SU-DHL-6 (cell line): ENCODE data around the gene MARVELD3.

ENCODE experiments used
- H2AFZ ChIP-seq: fragments of 200-600 bp; sonication (generic); 2 replicates; pipeline ENCODE4 v1.6.1; 2014; ENCODE audit warnings: low read depth, mild to moderate bottlenecking, moderate library complexity, mixed read lengths, antibody characterized with exemption, low read length; ENCODE audit not compliant: severe bottlenecking
- H3F3A ChIP-seq: fragments of 200-600 bp; shearing (Covaris generic); 2 replicates; pipeline ENCODE4 v1.6.0; 2016; ENCODE audit warnings: antibody characterized with exemption, mild to moderate bottlenecking; ENCODE audit not compliant: insufficient read depth
- H3K27ac ChIP-seq: fragments of 200-600 bp; sonication (generic); 2 replicates; pipeline ENCODE4 v1.5.1; 2016; ENCODE audit warnings: low read depth, mild to moderate bottlenecking, low read length, moderate library complexity, mixed read lengths
- H3K27me3 ChIP-seq: fragments of 200-600 bp; sonication (generic), shearing (Covaris generic); 2 replicates; pipeline ENCODE4 v1.6.0; 2014; ENCODE audit warnings: mild to moderate bottlenecking, low read length
- H3K36me3 ChIP-seq: fragments of 200-600 bp; sonication (generic); 2 replicates; pipeline ENCODE4 v1.6.1; 2014; ENCODE audit warnings: mild to moderate bottlenecking, low read length, mixed read lengths
- H3K4me2 ChIP-seq: fragments of 300-600, 200-600 bp; shearing (Covaris generic), sonication (generic); 2 replicates; pipeline ENCODE4 v1.6.0; 2014; ENCODE audit warnings: low read length, low read depth, mild to moderate bottlenecking; ENCODE audit not compliant: poor library complexity, severe bottlenecking
- H3K4me3 ChIP-seq: fragments of 200-600 bp; sonication (generic); 2 replicates; pipeline ENCODE4 v1.5.1; 2014; ENCODE audit warnings: antibody characterized with exemption, low read length, mild to moderate bottlenecking, mixed read lengths; ENCODE audit not compliant: insufficient read depth, poor library complexity, severe bottlenecking
- H3K79me2 ChIP-seq: fragments of 200-600 bp; sonication (generic); 2 replicates; pipeline ENCODE4 v1.6.1; 2014; ENCODE audit warnings: mild to moderate bottlenecking, low read length, moderate library complexity; ENCODE audit not compliant: insufficient read depth
- H3K9ac ChIP-seq: fragments of 200-600 bp; sonication (generic); 2 replicates; pipeline ENCODE4 v1.7.0; 2014; ENCODE audit warnings: mild to moderate bottlenecking, low read length
- H3K9me2 ChIP-seq: fragments of 200-600 bp; sonication (generic); replicated peaks from 2 replicates; pipeline ENCODE4 v1.6.1; 2014; ENCODE audit warnings: low read length; ENCODE audit not compliant: insufficient read depth
- H3K9me3 ChIP-seq: fragments of 200-600 bp; sonication (generic); 2 replicates; pipeline ENCODE4 v1.6.1; 2014; ENCODE audit warnings: low read length, mixed read lengths; ENCODE audit not compliant: insufficient read depth
- H4K20me1 ChIP-seq: fragments of 200-600 bp; sonication (generic); 2 replicates; pipeline ENCODE4 v1.6.1; 2014; ENCODE audit warnings: low read depth, mild to moderate bottlenecking, antibody characterized with exemption, low read length, moderate library complexity, mixed read lengths
- EZH2phosphoT487 ChIP-seq: fragments of 200-600 bp; sonication (generic), shearing (Covaris generic); conservative IDR thresholded peaks from 2 replicates; pipeline ENCODE4 v1.6.1; 2018; ENCODE audit warnings: mild to moderate bottlenecking, antibody characterized with exemption, low read length, moderate library complexity, mixed read lengths
- TF ChIP-seq, protein P1 (sequence below): fragments of 200-600 bp; sonication (generic); IDR thresholded peaks from one replicate; pipeline ENCODE4 v1.5.1; 2017; ENCODE audit warnings: antibody characterized with exemption, mild to moderate bottlenecking, low read length, moderate library complexity; ENCODE audit not compliant: insufficient read depth, poor library complexity, severe bottlenecking

Gene MARVELD3

DNA sequence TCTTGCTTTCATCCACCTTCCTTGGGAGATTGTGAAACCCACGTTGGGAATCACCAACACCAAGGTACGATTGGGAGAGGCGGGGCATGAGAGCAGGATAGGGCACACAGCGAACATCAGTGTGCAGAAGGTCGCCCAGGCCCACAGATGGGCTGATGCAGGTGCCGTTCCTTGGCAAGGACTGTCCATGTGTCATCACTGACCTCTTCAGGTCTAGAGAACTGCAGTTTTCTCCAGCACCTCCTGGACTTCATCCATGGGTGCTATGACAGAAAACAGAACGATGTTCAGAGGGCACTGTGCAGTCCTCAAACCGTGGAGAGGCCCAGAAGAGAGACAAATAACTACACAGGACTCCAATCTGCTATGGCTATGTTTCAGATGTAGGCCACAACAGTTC is 25.2 kb upstream of the MARVELD3 start:
- Histone ChIP-seq H3F3A (no peaks in the 10 kb centered on the region), H3K4me2 (no peak overlapping the region), H3K9me3 (no peaks in the 10 kb centered on the region), H3K4me3 (no peak overlapping the region), H3K79me2 (no peaks in the 10 kb centered on the region), H3K27ac (no peak overlapping the region), H3K9ac (no peak overlapping the region), H3K36me3 (no peaks in the 10 kb centered on the region), H3K27me3 (no peaks in the 10 kb centered on the region), H2AFZ (no peak overlapping the region), H3K9me2 (no peaks in the 10 kb centered on the region), H4K20me1 (no peaks in the 10 kb centered on the region)
- no peak for TF ChIP-seq EZH2phosphoT487
- TF ChIP-seq, protein P1, sequence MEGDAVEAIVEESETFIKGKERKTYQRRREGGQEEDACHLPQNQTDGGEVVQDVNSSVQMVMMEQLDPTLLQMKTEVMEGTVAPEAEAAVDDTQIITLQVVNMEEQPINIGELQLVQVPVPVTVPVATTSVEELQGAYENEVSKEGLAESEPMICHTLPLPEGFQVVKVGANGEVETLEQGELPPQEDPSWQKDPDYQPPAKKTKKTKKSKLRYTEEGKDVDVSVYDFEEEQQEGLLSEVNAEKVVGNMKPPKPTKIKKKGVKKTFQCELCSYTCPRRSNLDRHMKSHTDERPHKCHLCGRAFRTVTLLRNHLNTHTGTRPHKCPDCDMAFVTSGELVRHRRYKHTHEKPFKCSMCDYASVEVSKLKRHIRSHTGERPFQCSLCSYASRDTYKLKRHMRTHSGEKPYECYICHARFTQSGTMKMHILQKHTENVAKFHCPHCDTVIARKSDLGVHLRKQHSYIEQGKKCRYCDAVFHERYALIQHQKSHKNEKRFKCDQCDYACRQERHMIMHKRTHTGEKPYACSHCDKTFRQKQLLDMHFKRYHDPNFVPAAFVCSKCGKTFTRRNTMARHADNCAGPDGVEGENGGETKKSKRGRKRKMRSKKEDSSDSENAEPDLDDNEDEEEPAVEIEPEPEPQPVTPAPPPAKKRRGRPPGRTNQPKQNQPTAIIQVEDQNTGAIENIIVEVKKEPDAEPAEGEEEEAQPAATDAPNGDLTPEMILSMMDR = no peak

DNA sequence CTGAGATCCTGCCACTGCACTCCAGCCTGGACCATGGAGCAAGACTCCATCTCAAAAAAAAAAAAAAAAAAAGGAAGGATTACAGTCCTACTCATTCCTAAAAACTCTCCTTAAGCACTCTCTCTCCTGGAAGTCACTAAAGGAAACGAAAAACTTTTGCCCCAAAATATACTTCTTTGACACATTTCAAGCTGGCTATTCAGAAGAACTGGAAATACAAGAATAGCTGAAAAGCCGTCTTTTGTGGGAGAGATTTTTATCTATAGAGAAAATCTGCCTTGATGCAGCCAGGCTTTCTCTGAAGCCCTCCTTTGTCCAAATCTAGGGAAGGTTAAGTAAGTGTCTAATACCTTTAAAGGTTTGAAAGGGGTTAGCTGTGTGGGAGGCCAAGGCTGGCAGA is 16.9 kb upstream of the MARVELD3 start:
- Histone ChIP-seq H3K9ac (no peak overlapping the region), H4K20me1 (no peaks in the 10 kb centered on the region), H3K36me3 (no peaks in the 10 kb centered on the region), H3K4me2 (no peak overlapping the region), H3K4me3 (no peak overlapping the region), H3F3A (no peaks in the 10 kb centered on the region), H3K9me2 (no peaks in the 10 kb centered on the region), H3K9me3 (no peaks in the 10 kb centered on the region), H3K27ac (no peak overlapping the region), H3K27me3 (no peaks in the 10 kb centered on the region), H3K79me2 (no peaks in the 10 kb centered on the region), H2AFZ (no peak overlapping the region)
- no peak for TF ChIP-seq EZH2phosphoT487
- TF ChIP-seq, protein P1 = no peak

DNA sequence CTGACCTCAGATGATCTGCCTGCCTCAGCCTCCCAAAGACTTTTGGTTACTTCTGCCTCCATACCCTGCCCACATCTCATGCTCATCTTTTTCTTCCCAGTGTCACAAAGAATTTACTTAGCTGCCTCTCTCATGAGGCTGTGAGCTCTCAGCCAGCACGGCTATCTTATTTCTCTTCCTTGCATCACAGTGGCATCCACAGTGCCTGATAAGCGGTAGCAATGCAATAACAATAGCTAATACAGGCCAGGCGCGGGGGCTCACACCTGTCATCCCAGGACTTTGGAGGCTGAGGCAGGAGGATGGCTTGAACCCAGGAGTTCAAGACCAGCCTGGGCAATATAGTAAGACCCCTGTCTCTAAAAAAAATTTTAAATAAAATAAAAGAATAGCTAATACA is 15.5 kb upstream of the MARVELD3 start:
- Histone ChIP-seq H3K79me2 (no peaks in the 10 kb centered on the region), H3K27me3 (no peaks in the 10 kb centered on the region), H3K4me2 (peak overlapping the region; percentile 43), H3K9ac (no peak overlapping the region), H3K36me3 (no peaks in the 10 kb centered on the region), H4K20me1 (no peaks in the 10 kb centered on the region), H3K9me2 (no peaks in the 10 kb centered on the region), H3K27ac (no peak overlapping the region), H2AFZ (no peak overlapping the region), H3K9me3 (no peaks in the 10 kb centered on the region), H3K4me3 (no peak overlapping the region), H3F3A (no peaks in the 10 kb centered on the region)
- TF ChIP-seq, protein P1 = no peak
- TF ChIP-seq EZH2phosphoT487 = no peak
